ENCODE measurements around the gene TUT7.
"Not testable (repeated sequence)": the region's sequence is repeated elsewhere in the genome, so short reads cannot be mapped to it uniquely, and the experiment has no call there.

The TUT7 gene

GRCh38 chr9:86300701-86301100 lies 53.5 kb downstream of the TUT7 start:
- Histone ChIP-seq H3K4me2 (ENCODE audit: insufficient read depth, low read length, poor library complexity, severe bottlenecking) (no peak overlapping the region), H3K14ac (ENCODE audit: low read length) (no peak overlapping the region), H2BK120ac (ENCODE audit: low read depth, low read length) (no peak overlapping the region), H3K23ac (ENCODE audit: low read depth, low read length, poor library complexity) (no peak overlapping the region), H2AFZ (ENCODE audit: low read length) (no peak overlapping the region), H3K4ac (ENCODE audit: low read length) (no peak overlapping the region), H3K36me3 (replicated peaks in 1 of 2; ENCODE audit: control insufficient read depth in 2 of 2, insufficient read depth in 2 of 2, low read length in 2 of 2) (peaks cover 6 to 99% of the 10 kb centered on the region in 2 donors), H3K27ac (replicated peaks; ENCODE audit: low read length) (no peak overlapping the region), H4K8ac (ENCODE audit: low read depth, low read length) (no peak overlapping the region), H3K18ac (ENCODE audit: low read length) (no peak overlapping the region), H2BK12ac (ENCODE audit: low read length) (no peak overlapping the region), H3K9me3 (replicated peaks in 1 of 2; ENCODE audit: control insufficient read depth in 2 of 2, insufficient read depth in 1 of 2, low read depth in 1 of 2, low read length in 2 of 2) (no peaks in the 10 kb centered on the region), H4K91ac (ENCODE audit: low read depth, low read length, poor library complexity) (no peak overlapping the region), H3K79me1 (ENCODE audit: low read depth, low read length) (no peaks in the 10 kb centered on the region), H3K4me1 (ENCODE audit: control insufficient read depth in 2 of 2, insufficient read depth in 1 of 2, low read depth in 1 of 2, low read length in 2 of 2) (peaks cover 1 to 3% of the 10 kb centered on the region in 2 donors), H3K4me3 (ENCODE audit: low read length in 2 of 2) (no peak overlapping the region), H2BK5ac (ENCODE audit: low read length) (no peak overlapping the region), H3K9ac (ENCODE audit: low read depth, low read length, poor library complexity) (no peak overlapping the region), H2AK5ac (ENCODE audit: low read depth, low read length) (no peak overlapping the region), H3K27me3 (ENCODE audit: control insufficient read depth in 3 of 3, insufficient read depth in 3 of 3, low read depth in 1 of 3, low read length in 3 of 3) (no peaks in the 10 kb centered on the region), H2BK15ac (ENCODE audit: low read length) (no peak overlapping the region)
- DNase-seq (ENCODE audit: low spot score): no peak
- no CpG with 5 or more reads among the region's 2 CpGs for WGBS, 2 donors (ENCODE audit: extremely low coverage in 2 of 2, insufficient read length in 2 of 2, insufficient replicate concordance in 1 of 2)

- no peak overlapping the region for H3K27ac ChIP-seq (replicated peaks; ENCODE audit: low read length)
- no peak overlapping the region for H3K14ac ChIP-seq (ENCODE audit: low read length)
- no peak overlapping the region for H2BK15ac ChIP-seq (ENCODE audit: low read length)
- no peak overlapping the region for H2AK5ac ChIP-seq (ENCODE audit: low read depth, low read length)
- no peak overlapping the region for H3K18ac ChIP-seq (ENCODE audit: low read length)
- DNase-seq (ENCODE audit: low spot score): no peak
- peaks cover 6 to 81% of the 10 kb centered on the region in 2 donors for H3K36me3 ChIP-seq (replicated peaks in 1 of 2; ENCODE audit: control insufficient read depth in 2 of 2, insufficient read depth in 2 of 2, low read length in 2 of 2)
- H3K27me3 ChIP-seq (ENCODE audit: control insufficient read depth in 3 of 3, insufficient read depth in 3 of 3, low read depth in 1 of 3, low read length in 3 of 3): no peaks in the 10 kb centered on the region
- H3K23ac ChIP-seq (ENCODE audit: low read depth, low read length, poor library complexity): peak overlapping the region; percentile 75
- peak overlapping the region; percentile 89 for H4K91ac ChIP-seq (ENCODE audit: low read depth, low read length, poor library complexity)
- no CpG with 5 or more reads among the region's 11 CpGs for WGBS, 2 donors (ENCODE audit: extremely low coverage in 2 of 2, insufficient read length in 2 of 2, insufficient replicate concordance in 1 of 2)
- peak overlapping the region; percentile 55 for H3K9ac ChIP-seq (ENCODE audit: low read depth, low read length, poor library complexity)
- no peaks in the 10 kb centered on the region for H3K79me1 ChIP-seq (ENCODE audit: low read depth, low read length)
- H2BK120ac ChIP-seq (ENCODE audit: low read depth, low read length): no peak overlapping the region
- no peak overlapping the region for H3K4me2 ChIP-seq (ENCODE audit: insufficient read depth, low read length, poor library complexity, severe bottlenecking)
- H3K4me1 ChIP-seq (ENCODE audit: control insufficient read depth in 2 of 2, insufficient read depth in 1 of 2, low read depth in 1 of 2, low read length in 2 of 2): peaks cover 1 to 3% of the 10 kb centered on the region in 2 donors
- no peaks in the 10 kb centered on the region for H3K9me3 ChIP-seq (replicated peaks in 1 of 2; ENCODE audit: control insufficient read depth in 2 of 2, insufficient read depth in 1 of 2, low read depth in 1 of 2, low read length in 2 of 2)
- no peak overlapping the region for H4K8ac ChIP-seq (ENCODE audit: low read depth, low read length)
- no peak overlapping the region for H2AFZ ChIP-seq (ENCODE audit: low read length)
- H2BK12ac ChIP-seq (ENCODE audit: low read length): no peak overlapping the region
- no peak overlapping the region for H3K4me3 ChIP-seq (ENCODE audit: low read length in 2 of 2)
- H3K4ac ChIP-seq (ENCODE audit: low read length): no peak overlapping the region
- H2BK5ac ChIP-seq (ENCODE audit: low read length): no peak overlapping the region
Observed at GRCh38 chr9:86298873-86299272, 55.3 kb downstream of the TUT7 start.

DNA sequence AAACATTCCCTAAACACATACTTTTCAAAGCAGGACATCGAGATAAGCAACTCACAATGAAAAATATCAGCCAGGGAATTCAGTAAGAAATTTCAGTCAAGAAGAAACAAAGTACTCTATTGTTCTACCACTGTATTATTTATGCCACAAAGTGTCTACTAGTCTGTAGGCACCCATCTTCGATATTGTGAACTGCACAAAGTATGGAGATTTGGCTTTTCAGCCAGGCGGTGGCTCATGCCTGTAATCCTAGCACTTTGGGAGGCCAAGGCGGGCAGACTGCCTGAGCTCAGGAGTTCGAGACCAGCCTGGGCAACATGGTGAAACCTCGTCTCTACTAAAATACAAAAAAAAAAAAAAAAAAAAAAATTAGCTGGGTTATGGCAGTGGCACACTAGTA lies 63.9 kb downstream of the TUT7 start:
- DNase-seq (ENCODE audit: low spot score); H3K9ac ChIP-seq (ENCODE audit: low read depth, low read length, poor library complexity); H3K4ac ChIP-seq (ENCODE audit: low read length); H3K4me3 ChIP-seq (ENCODE audit: low read length in 2 of 2); H3K4me2 ChIP-seq (ENCODE audit: insufficient read depth, low read length, poor library complexity, severe bottlenecking); H3K79me1 ChIP-seq (ENCODE audit: low read depth, low read length); H3K36me3 ChIP-seq (replicated peaks in 1 of 2; ENCODE audit: control insufficient read depth in 2 of 2, insufficient read depth in 2 of 2, low read length in 2 of 2); H2AK5ac ChIP-seq (ENCODE audit: low read depth, low read length); H2BK15ac ChIP-seq (ENCODE audit: low read length); H2AFZ ChIP-seq (ENCODE audit: low read length); H2BK12ac ChIP-seq (ENCODE audit: low read length); H2BK5ac ChIP-seq (ENCODE audit: low read length); H3K14ac ChIP-seq (ENCODE audit: low read length); H3K27me3 ChIP-seq (ENCODE audit: control insufficient read depth in 3 of 3, insufficient read depth in 3 of 3, low read depth in 1 of 3, low read length in 3 of 3); H2BK120ac ChIP-seq (ENCODE audit: low read depth, low read length); H4K91ac ChIP-seq (ENCODE audit: low read depth, low read length, poor library complexity); H3K18ac ChIP-seq (ENCODE audit: low read length); H3K23ac ChIP-seq (ENCODE audit: low read depth, low read length, poor library complexity); H3K27ac ChIP-seq (replicated peaks; ENCODE audit: low read length); H3K9me3 ChIP-seq (replicated peaks in 1 of 2; ENCODE audit: control insufficient read depth in 2 of 2, insufficient read depth in 1 of 2, low read depth in 1 of 2, low read length in 2 of 2); H4K8ac ChIP-seq (ENCODE audit: low read depth, low read length): not testable (repeated sequence)
- H3K4me1 ChIP-seq (ENCODE audit: control insufficient read depth in 2 of 2, insufficient read depth in 1 of 2, low read depth in 1 of 2, low read length in 2 of 2): peaks cover 4 to 19% of the 10 kb centered on the region in 2 donors
- no CpG with 5 or more reads among the region's 6 CpGs for WGBS, 2 donors (ENCODE audit: extremely low coverage in 2 of 2, insufficient read length in 2 of 2, insufficient replicate concordance in 1 of 2)

GRCh38 chr9:86288499-86289198 lies 65.6 kb downstream of the TUT7 start:
- no peak for DNase-seq (ENCODE audit: low spot score)
- no peak overlapping the region for H2AK5ac ChIP-seq (ENCODE audit: low read depth, low read length)
- no peak overlapping the region for H3K18ac ChIP-seq (ENCODE audit: low read length)
- no peak overlapping the region for H3K4me2 ChIP-seq (ENCODE audit: insufficient read depth, low read length, poor library complexity, severe bottlenecking)
- no peak overlapping the region for H3K14ac ChIP-seq (ENCODE audit: low read length)
- no peak overlapping the region for H2BK15ac ChIP-seq (ENCODE audit: low read length)
- no peak overlapping the region for H3K4me3 ChIP-seq (ENCODE audit: low read length in 2 of 2)
- no peaks in the 10 kb centered on the region for H3K79me1 ChIP-seq (ENCODE audit: low read depth, low read length)
- H3K9ac ChIP-seq (ENCODE audit: low read depth, low read length, poor library complexity): no peak overlapping the region
- peaks cover 4 to 19% of the 10 kb centered on the region in 2 donors for H3K4me1 ChIP-seq (ENCODE audit: control insufficient read depth in 2 of 2, insufficient read depth in 1 of 2, low read depth in 1 of 2, low read length in 2 of 2)
- H2BK12ac ChIP-seq (ENCODE audit: low read length): no peak overlapping the region
- no peak overlapping the region for H2BK5ac ChIP-seq (ENCODE audit: low read length)
- no peak overlapping the region for H3K4ac ChIP-seq (ENCODE audit: low read length)
- no peak overlapping the region for H4K8ac ChIP-seq (ENCODE audit: low read depth, low read length)
- no peaks in the 10 kb centered on the region for H3K9me3 ChIP-seq (replicated peaks in 1 of 2; ENCODE audit: control insufficient read depth in 2 of 2, insufficient read depth in 1 of 2, low read depth in 1 of 2, low read length in 2 of 2)
- H3K23ac ChIP-seq (ENCODE audit: low read depth, low read length, poor library complexity): no peak overlapping the region
- no peak overlapping the region for H4K91ac ChIP-seq (ENCODE audit: low read depth, low read length, poor library complexity)
- H3K27me3 ChIP-seq (ENCODE audit: control insufficient read depth in 3 of 3, insufficient read depth in 3 of 3, low read depth in 1 of 3, low read length in 3 of 3): no peaks in the 10 kb centered on the region
- H3K27ac ChIP-seq (replicated peaks; ENCODE audit: low read length): no peak overlapping the region
- WGBS, 2 donors (ENCODE audit: extremely low coverage in 2 of 2, insufficient read length in 2 of 2, insufficient replicate concordance in 1 of 2): no CpG with 5 or more reads among the region's 6 CpGs
- no peak overlapping the region for H2BK120ac ChIP-seq (ENCODE audit: low read depth, low read length)
- H2AFZ ChIP-seq (ENCODE audit: low read length): no peak overlapping the region
- H3K36me3 ChIP-seq (replicated peaks in 1 of 2; ENCODE audit: control insufficient read depth in 2 of 2, insufficient read depth in 2 of 2, low read length in 2 of 2): peaks cover 0 to 3% of the 10 kb centered on the region in 2 donors

Data from neuronal stem cell (in vitro differentiated cells).